KMS-11 (cell line): ENCODE data around the gene RCL1.

Source experiments
- H2AFZ ChIP-seq: fragments of 200-600 bp; sonication (generic); 2 replicates; pipeline ENCODE4 v1.6.1; 2016; ENCODE audit warnings: antibody characterized with exemption, mixed run types, low read depth
- H3K27ac ChIP-seq: fragments of 200-600 bp; sonication (generic); 2 replicates; pipeline ENCODE4 v1.6.1; 2016; ENCODE audit warnings: mild to moderate bottlenecking, mixed run types
- H3K27me3 ChIP-seq: fragments of 200-600 bp; sonication (generic); 2 replicates; pipeline ENCODE4 v1.6.1; 2017; ENCODE audit warnings: mild to moderate bottlenecking, low read depth, mixed run types, moderate library complexity; ENCODE audit not compliant: insufficient read depth
- H3K36me3 ChIP-seq: fragments of 200-600 bp; sonication (generic); 2 replicates; pipeline ENCODE4 v1.6.1; 2017; ENCODE audit warnings: mild to moderate bottlenecking, mixed run types; ENCODE audit not compliant: insufficient read depth
- H3K4me1 ChIP-seq: fragments of 200-600 bp; sonication (generic); 2 replicates; pipeline ENCODE4 v1.6.1; 2016; ENCODE audit warnings: mild to moderate bottlenecking, low read depth, mixed run types; ENCODE audit not compliant: poor library complexity, severe bottlenecking
- H3K4me2 ChIP-seq: fragments of 200-600 bp; sonication (generic); 2 replicates; pipeline ENCODE4 v1.7.0; 2016; ENCODE audit warnings: mild to moderate bottlenecking, mixed run types
- H3K4me3 ChIP-seq: fragments of 200-600 bp; sonication (generic); IDR thresholded peaks from 2 replicates; pipeline ENCODE4 v1.6.1; 2017; ENCODE audit warnings: low read depth, low read length, mixed read lengths; ENCODE audit not compliant: insufficient read depth
- H3K79me2 ChIP-seq: fragments of 200-600 bp; sonication (generic); 2 replicates; pipeline ENCODE4 v1.6.1; 2016; ENCODE audit warnings: low read depth, mixed run types; ENCODE audit not compliant: insufficient read depth
- H3K9ac ChIP-seq: fragments of 200-600 bp; sonication (generic); 2 replicates; pipeline ENCODE4 v1.6.1; 2016; ENCODE audit warnings: mild to moderate bottlenecking, mixed run types
- H4K20me1 ChIP-seq: fragments of 200-600 bp; sonication (generic); 2 replicates; pipeline ENCODE4 v1.6.1; 2016; ENCODE audit warnings: mild to moderate bottlenecking, mixed run types; ENCODE audit not compliant: insufficient read depth
- TF ChIP-seq, protein P1 (sequence below): fragments of 200-600 bp; sonication (generic); conservative IDR thresholded peaks from 2 replicates; pipeline ENCODE4 v1.6.1; 2017; ENCODE audit warnings: low read depth, mild to moderate bottlenecking, antibody characterized with exemption, low read length, moderate library complexity, mixed read lengths

RCL1 gene

DNA sequence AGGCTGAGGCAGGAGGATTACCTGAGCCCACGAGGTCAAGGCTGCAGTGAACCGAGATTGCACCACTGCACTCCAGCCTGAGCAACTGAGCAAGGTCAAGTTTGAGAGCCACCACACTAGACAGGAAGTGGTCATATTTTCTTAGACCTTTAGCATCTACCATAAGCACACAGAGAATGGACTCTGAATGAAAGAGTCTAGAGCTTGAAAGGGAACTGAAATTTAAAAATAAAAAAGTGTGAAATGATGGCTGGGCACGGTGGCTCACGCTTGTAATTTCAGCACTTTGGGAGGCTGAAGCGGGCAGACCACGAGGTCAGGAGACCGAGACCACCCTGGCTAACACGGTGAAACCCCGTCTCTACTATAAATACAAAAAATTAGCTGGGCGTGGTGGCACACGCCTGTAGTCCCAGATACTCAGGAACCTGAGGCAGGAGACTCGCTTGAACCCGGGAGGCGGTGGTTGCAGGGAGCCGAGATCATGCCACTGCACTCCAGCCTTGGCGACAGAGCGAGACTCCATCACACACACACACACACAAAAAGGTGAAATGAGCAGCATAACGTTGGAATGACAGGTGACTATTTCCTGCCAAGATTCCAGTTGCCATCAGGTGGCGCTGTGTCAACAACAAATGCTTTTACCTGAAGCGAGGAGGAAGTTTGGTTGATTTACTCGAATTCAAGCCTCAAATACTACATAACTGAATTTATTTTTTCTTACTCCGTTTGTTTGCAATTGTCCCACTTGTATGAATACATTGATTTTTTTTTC lies 30.4 kb upstream of the RCL1 start:
- Histone ChIP-seq H3K79me2 (no peaks in the 10 kb centered on the region), H3K27me3 (no peaks in the 10 kb centered on the region), H3K4me1 (no peaks in the 10 kb centered on the region), H3K9ac (no peak overlapping the region), H3K27ac (no peak overlapping the region), H4K20me1 (no peaks in the 10 kb centered on the region), H3K4me3 (no peak overlapping the region), H3K36me3 (no peaks in the 10 kb centered on the region), H2AFZ (peak overlapping the region; percentile 72), H3K4me2 (peak overlapping the region; percentile 34)
- TF ChIP-seq, protein P1, sequence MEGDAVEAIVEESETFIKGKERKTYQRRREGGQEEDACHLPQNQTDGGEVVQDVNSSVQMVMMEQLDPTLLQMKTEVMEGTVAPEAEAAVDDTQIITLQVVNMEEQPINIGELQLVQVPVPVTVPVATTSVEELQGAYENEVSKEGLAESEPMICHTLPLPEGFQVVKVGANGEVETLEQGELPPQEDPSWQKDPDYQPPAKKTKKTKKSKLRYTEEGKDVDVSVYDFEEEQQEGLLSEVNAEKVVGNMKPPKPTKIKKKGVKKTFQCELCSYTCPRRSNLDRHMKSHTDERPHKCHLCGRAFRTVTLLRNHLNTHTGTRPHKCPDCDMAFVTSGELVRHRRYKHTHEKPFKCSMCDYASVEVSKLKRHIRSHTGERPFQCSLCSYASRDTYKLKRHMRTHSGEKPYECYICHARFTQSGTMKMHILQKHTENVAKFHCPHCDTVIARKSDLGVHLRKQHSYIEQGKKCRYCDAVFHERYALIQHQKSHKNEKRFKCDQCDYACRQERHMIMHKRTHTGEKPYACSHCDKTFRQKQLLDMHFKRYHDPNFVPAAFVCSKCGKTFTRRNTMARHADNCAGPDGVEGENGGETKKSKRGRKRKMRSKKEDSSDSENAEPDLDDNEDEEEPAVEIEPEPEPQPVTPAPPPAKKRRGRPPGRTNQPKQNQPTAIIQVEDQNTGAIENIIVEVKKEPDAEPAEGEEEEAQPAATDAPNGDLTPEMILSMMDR: peak; percentile 85

DNA sequence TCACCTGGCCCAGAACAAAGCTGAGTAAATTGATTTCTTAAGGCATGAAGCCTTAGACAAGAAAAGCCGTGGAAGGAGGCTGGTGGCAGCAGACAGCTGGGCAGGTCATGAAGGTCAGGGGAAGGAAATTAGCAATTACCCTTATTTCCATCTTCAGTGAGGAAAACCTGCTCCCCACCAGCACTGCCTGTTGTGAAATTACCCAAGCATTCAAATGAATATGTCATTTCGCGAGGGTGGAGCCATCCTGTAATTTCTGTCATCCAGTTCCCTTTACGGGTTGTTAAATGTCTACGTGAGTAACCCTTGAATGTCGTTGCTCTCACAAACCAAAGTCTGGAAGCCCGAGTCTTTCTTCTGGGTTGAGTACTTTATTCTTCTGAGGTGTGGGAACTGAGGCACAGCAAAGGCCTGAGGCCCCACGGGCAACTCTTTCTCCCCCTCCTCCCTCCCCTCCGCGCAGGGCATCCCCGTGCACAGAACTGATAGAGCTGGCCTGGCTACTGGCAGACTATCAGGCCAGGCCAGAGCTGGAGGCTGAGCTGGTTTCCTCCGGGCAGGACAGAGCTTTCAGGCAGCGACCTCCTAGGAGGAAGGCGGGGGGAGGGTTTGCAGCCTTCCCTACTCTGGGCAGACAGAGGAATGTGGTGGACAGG lies 29.7 kb upstream of the RCL1 start:
- H3K79me2 ChIP-seq: no peaks in the 10 kb centered on the region
- no peaks in the 10 kb centered on the region for H3K4me1 ChIP-seq
- H2AFZ ChIP-seq: peak overlapping the region; percentile 72; the same call in 1 of the 2 replicates
- no peaks in the 10 kb centered on the region for H4K20me1 ChIP-seq
- no peaks in the 10 kb centered on the region for H3K36me3 ChIP-seq
- no peaks in the 10 kb centered on the region for H3K27me3 ChIP-seq
- TF ChIP-seq, protein P1: peak; percentile 30; the same call in 1 of the 2 replicates
- no peak overlapping the region for H3K4me3 ChIP-seq
- no peak overlapping the region for H3K9ac ChIP-seq
- peak overlapping the region; percentile 34; the same call in 1 of the 2 replicates for H3K4me2 ChIP-seq
- no peak overlapping the region for H3K27ac ChIP-seq

DNA sequence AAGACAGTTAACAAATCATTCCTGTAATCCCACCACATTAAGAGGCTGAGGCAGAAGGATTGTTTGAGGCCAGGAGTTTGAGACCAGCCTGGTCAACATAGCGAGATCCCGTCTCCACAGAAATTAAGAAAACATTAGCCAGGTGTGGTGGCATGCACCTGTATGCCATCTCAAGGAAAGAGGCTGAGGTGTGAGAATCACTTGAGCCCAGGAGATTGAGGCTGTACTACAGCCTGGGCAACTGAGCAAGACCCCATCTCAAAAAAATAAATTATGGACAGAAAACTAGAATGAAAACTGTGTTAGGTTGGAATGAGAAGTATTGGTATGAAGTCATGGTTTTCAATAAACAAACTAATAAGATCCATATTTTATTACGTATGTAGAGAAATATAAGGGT lies 28.7 kb upstream of the RCL1 start:
- no peak overlapping the region for H3K4me3 ChIP-seq
- H3K9ac ChIP-seq: no peak overlapping the region
- H3K27me3 ChIP-seq: no peaks in the 10 kb centered on the region
- no peaks in the 10 kb centered on the region for H3K4me1 ChIP-seq
- TF ChIP-seq, protein P1: no peak
- no peak overlapping the region for H3K27ac ChIP-seq
- H2AFZ ChIP-seq: no peak overlapping the region
- no peaks in the 10 kb centered on the region for H4K20me1 ChIP-seq
- no peaks in the 10 kb centered on the region for H3K36me3 ChIP-seq
- no peaks in the 10 kb centered on the region for H3K79me2 ChIP-seq
- no peak overlapping the region for H3K4me2 ChIP-seq

DNA sequence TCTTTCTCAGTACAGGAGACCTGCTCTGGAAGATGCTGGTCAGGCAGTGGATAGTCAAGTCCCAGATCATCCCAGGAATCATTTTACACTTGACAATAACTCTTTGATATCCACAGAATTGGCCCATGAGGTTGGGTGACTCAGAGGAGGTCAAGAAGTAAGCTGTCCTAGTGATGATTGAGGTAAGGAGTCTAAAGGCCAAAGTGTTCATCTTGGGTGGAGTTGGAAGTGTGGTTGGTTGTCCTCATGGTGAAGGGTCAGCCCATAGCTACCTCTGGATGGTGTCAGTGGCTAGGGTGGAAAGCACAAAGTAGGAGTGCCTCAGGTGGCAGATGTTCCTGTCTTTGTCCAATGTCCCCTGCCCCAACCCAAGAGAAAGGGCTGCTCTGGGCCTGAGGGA lies 24.1 kb upstream of the RCL1 start:
- Histone ChIP-seq H3K27me3 (no peaks in the 10 kb centered on the region), H3K4me1 (no peaks in the 10 kb centered on the region), H3K79me2 (no peaks in the 10 kb centered on the region), H4K20me1 (no peaks in the 10 kb centered on the region), H3K4me3 (no peak overlapping the region), H3K4me2 (no peak overlapping the region), H3K9ac (no peak overlapping the region), H3K27ac (no peak overlapping the region), H2AFZ (no peak overlapping the region), H3K36me3 (no peaks in the 10 kb centered on the region)
- TF ChIP-seq, protein P1: no peak
